HG02623 (cell line): Measurements from ENCODE around the gene LMNB1.
"Not testable (repeated sequence)": the region's sequence is repeated elsewhere in the genome, so short reads cannot be mapped to it uniquely, and the experiment has no call there.

Source experiments
- ATAC-seq: cut with Tn5 transposase; IDR thresholded peaks from one replicate; pipeline ENCODE4 v1.9.1; 2021; ENCODE audit warnings: moderate library complexity; ENCODE audit not compliant: unreplicated experiment

LMNB1 gene

GRCh38 chr5:126777975-126778674 is 1.2 kb downstream of the LMNB1 start:
- ATAC-seq = peak; percentile 59

GRCh38 chr5:126778675-126779403 is 1.9 kb downstream of the LMNB1 start:
- ATAC-seq = no peak

GRCh38 chr5:126780165-126780827 is 3.4 kb downstream of the LMNB1 start:
- ATAC-seq = no peak

GRCh38 chr5:126788409-126788808 is 11.5 kb downstream of the LMNB1 start:
- not testable (repeated sequence) for ATAC-seq

- ATAC-seq = no peak
Measured at GRCh38 chr5:126793097-126793496, 16.2 kb downstream of the LMNB1 start.

- ATAC-seq = not testable (repeated sequence)
Measured at GRCh38 chr5:126793648-126794047, 16.7 kb downstream of the LMNB1 start.

- ATAC-seq = no peak
Measured at GRCh38 chr5:126794157-126794828, 17.4 kb downstream of the LMNB1 start.

GRCh38 chr5:126799780-126800179 is 22.8 kb downstream of the LMNB1 start:
- no peak for ATAC-seq

GRCh38 chr5:126801174-126801991 is 24.4 kb downstream of the LMNB1 start:
- ATAC-seq = peak; percentile 16

GRCh38 chr5:126801992-126802294 is 25.0 kb downstream of the LMNB1 start:
- peak; percentile 36 for ATAC-seq

GRCh38 chr5:126805063-126805462 is 28.1 kb downstream of the LMNB1 start:
- no peak for ATAC-seq

GRCh38 chr5:126808521-126808988 is 31.6 kb downstream of the LMNB1 start:
- ATAC-seq = peak; percentile 47

- ATAC-seq = no peak
Measured at GRCh38 chr5:126809916-126810315, 33.0 kb downstream of the LMNB1 start.

- ATAC-seq = no peak
Measured at GRCh38 chr5:126810596-126811380, 33.9 kb downstream of the LMNB1 start.

GRCh38 chr5:126811515-126812198 is 34.7 kb downstream of the LMNB1 start:
- ATAC-seq = no peak

- ATAC-seq = no peak
Measured at GRCh38 chr5:126812199-126812570, 35.2 kb downstream of the LMNB1 start.

- ATAC-seq = not testable (repeated sequence)
Measured at GRCh38 chr5:126813799-126814198, 36.9 kb downstream of the LMNB1 start.

GRCh38 chr5:126814721-126815404 is 37.9 kb downstream of the LMNB1 start:
- no peak for ATAC-seq

- ATAC-seq = no peak
Measured at GRCh38 chr5:126816649-126817048, 39.7 kb downstream of the LMNB1 start.
